Lower leg skin (tissue), 4 donors: Measurements from ENCODE around the gene UMODL1. TPM values are rescaled to one million over a fixed set of nuclear protein-coding genes. Genes with fewer than 3 reads are reported as not detected.
A peak's percentile ranks its signal among the peaks of the same experiment; 100 is the strongest.

ENCODE experiments used
- DNase-seq, 2 donors: peaks; one replicate each; pipeline ENCODE4 v3.0.0-alpha.2; 2019; ENCODE audit warnings: low spot score in 2 of 2
- H3K4me3 ChIP-seq: fragments of 200-600 bp; sonication (generic); 2 replicates; pipeline ENCODE4 v1.5.1; 2017; ENCODE audit warnings: mild to moderate bottlenecking, low read depth; ENCODE audit not compliant: poor library complexity, severe bottlenecking
- CTCF ChIP-seq, 3 donors: fragments of 450-650 bp; IDR thresholded peaks; one replicate each; pipeline ENCODE4 v1.5.1; 2016; ENCODE audit warnings: antibody characterized with exemption in 3 of 3, mild to moderate bottlenecking in 3 of 3, moderate library complexity in 2 of 3
- POLR2A ChIP-seq, 2 donors: fragments of 450-650 bp; IDR thresholded peaks; one replicate each; pipeline ENCODE4 v1.6.1; 2016 to 2017; ENCODE audit warnings: antibody characterized with exemption in 2 of 2, mild to moderate bottlenecking in 1 of 2, moderate library complexity in 1 of 2
- WGBS, 2 donors: methylation state at CpG; one replicate each; pipeline ENCODE4 v1.1.5; 2018; 5-methylcytosine and 5-hydroxymethylcytosine counted together
- intact Hi-C: fragments of 100-400 bp; cut with DNase I; formaldehyde crosslinking; loops from one replicate; pipeline ENCODE4 v1.15.0; 2023; ENCODE audit warnings: low total_unique reads
- total RNA-seq, 4 donors: library from RNA; depleted of rRNA; stranded (reverse); fragments of >200 nt; gene quantifications; one replicate each; pipeline ENCODE4 v1.1.0, GENCODE V29; 2016

UMODL1 gene
- total RNA-seq, 4 donors from 2014 or later: 0.23 TPM; not detected in 3

GRCh38 chr21:42144679-42145568 lies 73.8 kb downstream of the UMODL1 start:
- 85 to 86% methylated on average over 4 of the region's 4 CpGs for WGBS, 2 donors
- TF ChIP-seq POLR2A (IDR thresholded peaks at IDR 0.05): no peak
- TF ChIP-seq CTCF (IDR thresholded peaks at IDR 0.05): no peak
- no peak overlapping the region for H3K4me3 ChIP-seq
- intact Hi-C loops: no loop called here
- DNase-seq: peak in 1 of 2 donors; percentile 66

- intact Hi-C loops: no loop called here
- H3K4me3 ChIP-seq: no peak overlapping the region
- no peak for TF ChIP-seq POLR2A (IDR thresholded peaks at IDR 0.05)
- TF ChIP-seq CTCF (IDR thresholded peaks at IDR 0.05): peak in 1 of 3 donors; percentile 89
- WGBS, 2 donors: 35 to 36% methylated on average over 15 of the region's 15 CpGs
- DNase-seq: peak in 1 of 2 donors; percentile 89
These were observed 74.6 kb downstream of the UMODL1 start for GRCh38 chr21:42145569-42146272.

GRCh38 chr21:42146273-42146805 lies 75.2 kb downstream of the UMODL1 start:
- WGBS, 2 donors: 93 to 94% methylated on average over 9 to 10 of the region's 10 CpGs
- DNase-seq: peak in 1 of 2 donors; percentile 69
- no peak for TF ChIP-seq CTCF (IDR thresholded peaks at IDR 0.05)
- no peak for TF ChIP-seq POLR2A (IDR thresholded peaks at IDR 0.05)
- H3K4me3 ChIP-seq: no peak overlapping the region
- intact Hi-C loops: no loop called here

GRCh38 chr21:42146821-42147220 lies 75.7 kb downstream of the UMODL1 start:
- intact Hi-C loops: no loop called here
- TF ChIP-seq POLR2A (IDR thresholded peaks at IDR 0.05) (no peak), CTCF (IDR thresholded peaks at IDR 0.05) (no peak)
- no peak overlapping the region for H3K4me3 ChIP-seq
- DNase-seq: peak in 1 of 2 donors; percentile 83
- 91 to 95% methylated on average over 12 to 15 of the region's 19 CpGs for WGBS, 2 donors

- 83 to 85% methylated on average over 13 of the region's 13 CpGs for WGBS, 2 donors
- TF ChIP-seq CTCF (IDR thresholded peaks at IDR 0.05) (no peak), POLR2A (IDR thresholded peaks at IDR 0.05) (no peak)
- DNase-seq: peak in 1 of 2 donors; percentile 75
- intact Hi-C loops: no loop called here
- H3K4me3 ChIP-seq: no peak overlapping the region
These were observed 76.4 kb downstream of the UMODL1 start for GRCh38 chr21:42147386-42148020.
